Measurements from ENCODE around the gene MDM2. TPM values are rescaled to one million over a fixed set of nuclear protein-coding genes. Genes with fewer than 3 reads are reported as not detected.

MDM2 gene
- total and polyA plus RNA-seq, 10 of the 15 experiments (the other 5 are each of a cell fraction or from before 2014, with no cell fraction given): 48.2 to 174 (median 85.0) TPM

- no peaks in the 10 kb centered on the region for H3K27me3 ChIP-seq (replicated peaks in 1 of 2; ENCODE audit: control insufficient read depth in 2 of 2, insufficient read depth in 2 of 2, low read length in 1 of 2)
- no peaks in the 10 kb centered on the region for H3K9me3 ChIP-seq (replicated peaks; ENCODE audit: control insufficient read depth, insufficient read depth, low read length)
- SMC1A ChIA-PET (ENCODE audit: uncharacterized antibody, unreplicated experiment): no interaction called here
- POLR2A ChIA-PET: interaction anchor here (1.2 kb wide), 1 partner anchor 10 kb away, joined by 3 read pairs; no protein-coding TSS in a partner anchor
- BruUV-seq (replicated peaks): no TSS peak
- RAD21 ChIA-PET (ENCODE audit: unreplicated experiment): no interaction called here
- in situ Hi-C loops (cut with MboI) (no loop called here), intact Hi-C loops (cut with micrococcal nuclease; ENCODE audit: unreplicated experiment) (no loop called here)
- H3K36me3 ChIP-seq (ENCODE audit: control insufficient read depth in 2 of 2, insufficient read depth in 2 of 2, low read length in 1 of 2): peaks cover 11 to 55% of the 10 kb centered on the region in 2 experiments
- H3K27ac ChIP-seq (ENCODE audit: control insufficient read depth, insufficient read depth): no peak overlapping the region
- H3K4me3 ChIP-seq: no peak overlapping the region
- H3K4me1 ChIP-seq (ENCODE audit: control insufficient read depth, insufficient read depth, low read length): no peaks in the 10 kb centered on the region
- no peak for ATAC-seq
- H2AFZ ChIP-seq (ENCODE audit: control insufficient read depth, low read depth, low read length): no peak overlapping the region
- no peaks in the 10 kb centered on the region for H4K20me1 ChIP-seq (ENCODE audit: control insufficient read depth, insufficient read depth)
- H3K79me2 ChIP-seq (ENCODE audit: control insufficient read depth, insufficient read depth, low read length): peaks cover 12% of the 10 kb centered on the region
- H3K9ac ChIP-seq (ENCODE audit: control insufficient read depth, insufficient read depth, low read length): no peak overlapping the region
- CTCF ChIA-PET: interaction anchor here (0.8 to 1.3 kb wide), 3 partner anchors 9 to 12 kb away, joined by 3 to 4 read pairs (median 4); no protein-coding TSS in a partner anchor
- no peak for DNase-seq (ENCODE audit: low read depth, low spot score)
- 99% methylated on average over 16 of the region's 16 CpGs for WGBS (ENCODE audit: insufficient coverage, insufficient replicate concordance, low lambda C conversion rate, missing lambda C conversion rate)
- TF ChIP-seq RAD21 (IDR thresholded peaks at IDR 0.05; ENCODE audit: insufficient read depth, low read depth, low read length) (no peak), BCL11A (IDR thresholded peaks at IDR 0.05; ENCODE audit: low read depth, low read length) (no peak), JUNB (IDR thresholded peaks at IDR 0.05) (no peak), ZNF592 (IDR thresholded peaks at IDR 0.05) (no peak), SMC3 (IDR thresholded peaks at IDR 0.05; ENCODE audit: borderline replicate concordance, low read length) (no peak), KLF5 (IDR thresholded peaks at IDR 0.05; ENCODE audit: partially characterized antibody) (no peak), WRNIP1 (IDR thresholded peaks at IDR 0.05; ENCODE audit: borderline replicate concordance, low read depth, low read length) (no peak), SRF (IDR thresholded peaks at IDR 0.05; ENCODE audit: low read depth in 2 of 2, low read length in 2 of 2) (no peak), POLR2A (IDR thresholded peaks at IDR 0.05; ENCODE audit: low read depth, low read length) (no peak), MTA3 (IDR thresholded peaks at IDR 0.05; ENCODE audit: borderline replicate concordance, low read length) (no peak), YY1 (IDR thresholded peaks at IDR 0.05; ENCODE audit: low read depth, low read length) (no peak), USF1 (IDR thresholded peaks at IDR 0.05; ENCODE audit: borderline replicate concordance, extremely low read length, insufficient read depth, low read depth, low read length) (no peak), TBL1XR1 (IDR thresholded peaks at IDR 0.05; ENCODE audit: low read depth, low read length) (no peak), REST (IDR thresholded peaks at IDR 0.05; ENCODE audit: low read depth, low read length) (no peak), TAF1 (IDR thresholded peaks at IDR 0.05; ENCODE audit: borderline replicate concordance, low read depth, low read length) (no peak)
- H3K4me2 ChIP-seq (ENCODE audit: control insufficient read depth, insufficient read depth): no peak overlapping the region
- no peak for FAIRE-seq
Observed at GRCh38 chr12:68824597-68825250, 16.7 kb downstream of the MDM2 start.

Measured in GM12878 (cell line).